HG03575 (cell line): ENCODE data around the gene SPECC1L.
"Not testable (repeated sequence)": the region's sequence is repeated elsewhere in the genome, so short reads cannot be mapped to it uniquely, and the experiment has no call there.

ENCODE experiments used
- ATAC-seq: cut with Tn5 transposase; IDR thresholded peaks from one replicate; pipeline ENCODE4 v1.9.1; 2021; ENCODE audit not compliant: unreplicated experiment, insufficient number of reproducible peaks, low FRiP score; ENCODE audit errors: extremely low read depth

SPECC1L gene

GRCh38 chr22:24310969-24311368, 40.3 kb downstream of the SPECC1L start:
- no peak for ATAC-seq

- no peak for ATAC-seq
Observed at GRCh38 chr22:24315367-24315966, 44.8 kb downstream of the SPECC1L start.

GRCh38 chr22:24316264-24316663, 45.6 kb downstream of the SPECC1L start:
- not testable (repeated sequence) for ATAC-seq

GRCh38 chr22:24317511-24317910, 46.9 kb downstream of the SPECC1L start:
- not testable (repeated sequence) for ATAC-seq

GRCh38 chr22:24319451-24319850, 48.8 kb downstream of the SPECC1L start:
- ATAC-seq, result no peak

GRCh38 chr22:24321999-24322398, 51.4 kb downstream of the SPECC1L start:
- ATAC-seq, result no peak

GRCh38 chr22:24322522-24322921, 51.9 kb downstream of the SPECC1L start:
- ATAC-seq, result no peak

GRCh38 chr22:24323233-24323632, 52.6 kb downstream of the SPECC1L start:
- no peak for ATAC-seq

- no peak for ATAC-seq
Observed at GRCh38 chr22:24323695-24324094, 53.1 kb downstream of the SPECC1L start.

GRCh38 chr22:24324137-24324536, 53.5 kb downstream of the SPECC1L start:
- no peak for ATAC-seq

- ATAC-seq, result no peak
Observed at GRCh38 chr22:24325105-24325757, 54.6 kb downstream of the SPECC1L start.

- ATAC-seq, result no peak
Observed at GRCh38 chr22:24326266-24326665, 55.6 kb downstream of the SPECC1L start.

GRCh38 chr22:24327832-24328231, 57.2 kb downstream of the SPECC1L start:
- ATAC-seq, result no peak

- no peak for ATAC-seq
Observed at GRCh38 chr22:24329453-24329852, 58.8 kb downstream of the SPECC1L start.

GRCh38 chr22:24330636-24331035, 60.0 kb downstream of the SPECC1L start:
- ATAC-seq, result no peak

- no peak for ATAC-seq
Observed at GRCh38 chr22:24331468-24332440, 61.1 kb downstream of the SPECC1L start.

GRCh38 chr22:24333301-24333700, 62.7 kb downstream of the SPECC1L start:
- ATAC-seq, result no peak

- ATAC-seq, result no peak
Observed at GRCh38 chr22:24335496-24335895, 64.9 kb downstream of the SPECC1L start.

- ATAC-seq, result no peak
Observed at GRCh38 chr22:24337894-24338645, 67.4 kb downstream of the SPECC1L start.
